GM19438 (cell line): ENCODE measurements around the gene MCM3.

Experiments
- ATAC-seq: cut with Tn5 transposase; IDR thresholded peaks from one replicate; pipeline ENCODE4 v1.9.1; 2021; ENCODE audit warnings: low read depth; ENCODE audit not compliant: unreplicated experiment

The MCM3 gene

GRCh38 chr6:52254731-52255378, 29.7 kb downstream of the MCM3 start:
- no peak for ATAC-seq

GRCh38 chr6:52253494-52253893, 31.0 kb downstream of the MCM3 start:
- ATAC-seq, result no peak

- no peak for ATAC-seq
Measured at GRCh38 chr6:52251113-52251512, 33.4 kb downstream of the MCM3 start.

GRCh38 chr6:52249078-52249477, 35.5 kb downstream of the MCM3 start:
- no peak for ATAC-seq

GRCh38 chr6:52245425-52245824, 39.1 kb downstream of the MCM3 start:
- no peak for ATAC-seq

GRCh38 chr6:52244400-52244799, 40.1 kb downstream of the MCM3 start, which contains the start of gene IL17F:
Gene IL17F (minus strand): TSS chr6:52244500. CDS start chr6:52244429, 71 bp downstream.
- no peak for ATAC-seq

GRCh38 chr6:52243282-52243893, 41.2 kb downstream of the MCM3 start:
- ATAC-seq, result no peak

- ATAC-seq, result no peak
Measured at GRCh38 chr6:52241819-52242218, 42.7 kb downstream of the MCM3 start.

- peak; percentile 94 for ATAC-seq
Measured at GRCh38 chr6:52233975-52234823, 50.3 kb downstream of the MCM3 start.

- no peak for ATAC-seq
Measured at GRCh38 chr6:52233005-52233404, 51.5 kb downstream of the MCM3 start.

- ATAC-seq, result no peak
Measured at GRCh38 chr6:52231406-52232127, 53.0 kb downstream of the MCM3 start.

- ATAC-seq, result no peak
Measured at GRCh38 chr6:52230685-52231084, 53.9 kb downstream of the MCM3 start.

GRCh38 chr6:52227495-52227894, 57.0 kb downstream of the MCM3 start:
- ATAC-seq, result peak; percentile 100

GRCh38 chr6:52221302-52221701, 63.2 kb downstream of the MCM3 start:
- no peak for ATAC-seq

- no peak for ATAC-seq
Measured at GRCh38 chr6:52217761-52218160, 66.8 kb downstream of the MCM3 start.

GRCh38 chr6:52216932-52217575, 67.5 kb downstream of the MCM3 start:
- no peak for ATAC-seq

GRCh38 chr6:52215787-52216186, 68.8 kb downstream of the MCM3 start:
- no peak for ATAC-seq
